Neural cell (in vitro differentiated cells): ENCODE measurements around the gene HELLS. TPM values are rescaled to one million over a fixed set of nuclear protein-coding genes. Genes with fewer than 3 reads are reported as not detected.

Source experiments
- H2AFZ ChIP-seq: fragments of 200-600, 300-800 bp; sonication (generic), shearing (Covaris generic); 2 replicates; pipeline ENCODE4 v1.6.0; 2014; ENCODE audit warnings: low read depth, mild to moderate bottlenecking, antibody characterized with exemption, low read length, moderate library complexity
- H3F3A ChIP-seq: fragments of 200-600 bp; shearing (Covaris generic); 2 replicates; pipeline ENCODE4 v1.6.1; 2016; ENCODE audit warnings: mild to moderate bottlenecking, moderate library complexity, mixed read lengths, antibody characterized with exemption, low read length; ENCODE audit not compliant: insufficient read depth, poor library complexity, severe bottlenecking
- H3K27ac ChIP-seq: fragments of 200-600, 300-800 bp; sonication (generic), shearing (Covaris generic); 2 replicates; pipeline ENCODE4 v1.5.1; 2014; ENCODE audit warnings: mild to moderate bottlenecking, low read length, moderate library complexity
- H3K27me3 ChIP-seq: fragments of 300-800, 200-600 bp; sonication (generic), shearing (Covaris generic); 2 replicates; pipeline ENCODE4 v1.6.0; 2014; ENCODE audit warnings: mild to moderate bottlenecking, low read depth, low read length, moderate library complexity; ENCODE audit not compliant: insufficient read depth
- H3K36me3 ChIP-seq: fragments of 300-800, 200-600 bp; sonication (generic), shearing (Covaris generic); 2 replicates; pipeline ENCODE4 v1.5.1; 2014; ENCODE audit warnings: mild to moderate bottlenecking, antibody characterized with exemption, low read length, moderate library complexity; ENCODE audit not compliant: insufficient read depth
- H3K4me2 ChIP-seq: fragments of 300-800, 200-600 bp; sonication (generic), shearing (Covaris generic); 2 replicates; pipeline ENCODE4 v1.6.0; 2014; ENCODE audit warnings: mild to moderate bottlenecking, low read length
- H3K4me3 ChIP-seq: fragments of 300-800, 200-600 bp; sonication (generic), shearing (Covaris generic); 2 replicates; pipeline ENCODE4 v1.5.1; 2014; ENCODE audit warnings: mild to moderate bottlenecking, low read length, moderate library complexity
- H3K79me2 ChIP-seq: fragments of 200-600 bp; shearing (Covaris generic); replicated peaks from 2 replicates; pipeline ENCODE4 v1.6.0; 2014; ENCODE audit warnings: mild to moderate bottlenecking, low read length, moderate library complexity; ENCODE audit not compliant: insufficient read depth
- H3K9ac ChIP-seq: fragments of 300-800, 200-600 bp; sonication (generic), shearing (Covaris generic); 2 replicates; pipeline ENCODE4 v1.6.1; 2016; ENCODE audit warnings: mild to moderate bottlenecking, low read length, mixed read lengths
- H3K9me2 ChIP-seq: fragments of 200-600 bp; shearing (Covaris generic); 2 replicates; pipeline ENCODE4 v1.6.1; 2016; ENCODE audit warnings: mild to moderate bottlenecking, low read length, mixed read lengths; ENCODE audit not compliant: insufficient read depth
- H3K9me3 ChIP-seq: fragments of 200-600, 300-800 bp; sonication (generic), shearing (Covaris generic); 2 replicates; pipeline ENCODE4 v1.6.1; 2016; ENCODE audit warnings: mild to moderate bottlenecking, mixed run types, low read length, moderate library complexity, mixed read lengths
- H4K20me1 ChIP-seq: fragments of 200-600 bp; shearing (Covaris generic); 2 replicates; pipeline ENCODE4 v1.6.1; 2016; ENCODE audit warnings: mild to moderate bottlenecking, mixed run types; ENCODE audit not compliant: insufficient read depth
- CTCF ChIP-seq: fragments of 450-650 bp; IDR thresholded peaks from 2 replicates; pipeline ENCODE4 v1.5.1; 2014; ENCODE audit warnings: antibody characterized with exemption, mild to moderate bottlenecking, moderate library complexity; ENCODE audit not compliant: poor library complexity, severe bottlenecking
- EP300 ChIP-seq: fragments of 450-650 bp; conservative IDR thresholded peaks from 2 replicates; pipeline ENCODE4 v1.6.1; 2014; ENCODE audit warnings: antibody characterized with exemption, mild to moderate bottlenecking, moderate library complexity; ENCODE audit not compliant: poor library complexity, severe bottlenecking
- EZH2 ChIP-seq: fragments of 200-600, 300-800 bp; shearing (Covaris generic), sonication (generic); IDR thresholded peaks from 2 replicates; pipeline ENCODE4 v1.6.1; 2014; ENCODE audit warnings: antibody characterized with exemption, low read length, borderline replicate concordance, mild to moderate bottlenecking; ENCODE audit not compliant: insufficient read depth, poor library complexity, severe bottlenecking
- MXI1 ChIP-seq: fragments of 450-650 bp; conservative IDR thresholded peaks from 2 replicates; pipeline ENCODE4 v1.6.1; 2014; ENCODE audit warnings: antibody characterized with exemption, mild to moderate bottlenecking; ENCODE audit not compliant: poor library complexity, severe bottlenecking
- POLR2AphosphoS5 ChIP-seq: IDR thresholded peaks from 2 replicates; pipeline ENCODE4 v1.6.1; 2012
- RAD21 ChIP-seq: fragments of 450-650 bp; conservative IDR thresholded peaks from 2 replicates; pipeline ENCODE4 v1.6.1; 2014; ENCODE audit warnings: antibody characterized with exemption, mild to moderate bottlenecking, moderate library complexity
- REST ChIP-seq: IDR thresholded peaks from 2 replicates; pipeline ENCODE4 v1.6.1; 2012; ENCODE audit warnings: borderline replicate concordance
- SMC3 ChIP-seq: fragments of 450-650 bp; conservative IDR thresholded peaks from 2 replicates; pipeline ENCODE4 v1.6.1; 2014; ENCODE audit warnings: antibody characterized with exemption, mild to moderate bottlenecking, moderate library complexity; ENCODE audit not compliant: poor library complexity
- TAF1 ChIP-seq: IDR thresholded peaks from 2 replicates; pipeline ENCODE4 v1.6.1; 2012; ENCODE audit warnings: low read depth
- polyA minus RNA-seq: library from RNA; depleted of rRNA, polyadenylated mRNA; stranded (reverse); fragments of >200 nt; gene quantifications from 2 replicates; pipeline ENCODE4 v1.2.3, GENCODE V29; 2014
- polyA plus RNA-seq: library from polyadenylated mRNA; depleted of rRNA; stranded (reverse); fragments of >200 nt; gene quantifications from 2 replicates; pipeline ENCODE4 v1.2.3, GENCODE V29; 2014

The HELLS gene
- 12.3 and 17.6 TPM in 2 replicates for polyA plus RNA-seq
- 22.2 and 38.0 TPM in 2 replicates for polyA minus RNA-seq

GRCh38 chr10:94545391-94546048 is at the start of gene HELLS:
Gene HELLS, plus strand, starts transcription at chr10:94545788. Its CDS starts 134 bp downstream, at chr10:94545922.
- H3K79me2 ChIP-seq = peaks cover 20% of the 10 kb centered on the region
- H3K9me2 ChIP-seq = no peaks in the 10 kb centered on the region
- H3K4me2 ChIP-seq = peak within 1 kb of the TSS; percentile 97
- H4K20me1 ChIP-seq = no peaks in the 10 kb centered on the region
- peak within 1 kb of the TSS; percentile 25 for H3K27ac ChIP-seq
- TF ChIP-seq MXI1 = peak; percentile 96
- TF ChIP-seq POLR2AphosphoS5 = no peak
- TF ChIP-seq SMC3 = no peak
- TF ChIP-seq EZH2 = no peak
- no peak for TF ChIP-seq EP300
- no peak for TF ChIP-seq RAD21
- H3K36me3 ChIP-seq = no peaks in the 10 kb centered on the region
- no peaks in the 10 kb centered on the region for H3K27me3 ChIP-seq
- no peaks in the 10 kb centered on the region for H3F3A ChIP-seq
- peak within 1 kb of the TSS; percentile 87 for H3K4me3 ChIP-seq
- peak within 1 kb of the TSS; percentile 88 for H2AFZ ChIP-seq
- peak within 1 kb of the TSS; percentile 65 for H3K9ac ChIP-seq
- no peaks in the 10 kb centered on the region for H3K9me3 ChIP-seq

- Histone ChIP-seq H3K9me3 (no peaks in the 10 kb centered on the region), H3K27ac (no peak overlapping the region), H3K4me3 (no peak overlapping the region), H3F3A (no peaks in the 10 kb centered on the region), H3K9me2 (no peaks in the 10 kb centered on the region), H3K9ac (no peak overlapping the region), H2AFZ (no peak overlapping the region), H3K27me3 (no peaks in the 10 kb centered on the region), H3K4me2 (no peak overlapping the region), H3K36me3 (no peaks in the 10 kb centered on the region), H4K20me1 (no peaks in the 10 kb centered on the region), H3K79me2 (no peaks in the 10 kb centered on the region)
- no peak for TF ChIP-seq CTCF
- no peak for TF ChIP-seq TAF1
- no peak for TF ChIP-seq MXI1
- no peak for TF ChIP-seq SMC3
- no peak for TF ChIP-seq EZH2
- no peak for TF ChIP-seq RAD21
- TF ChIP-seq EP300 = no peak
- no peak for TF ChIP-seq POLR2AphosphoS5
- no peak for TF ChIP-seq REST
These were observed 49.6 kb upstream of the HELLS start for GRCh38 chr10:94496010-94496409.
